Common myeloid progenitor, CD34-positive (primary cell): ENCODE results near the gene TRDMT1.

Source experiments
- CTCF ChIA-PET: fragments of 350-600 bp; sonication (Branson Sonifier 250); formaldehyde crosslinking; loops from one replicate; lab custom pipeline; 2021; ENCODE audit warnings: antibody characterized with exemption; lab: Charles Lee
- POLR2A ChIA-PET: fragments of 350-600 bp; sonication (Branson Sonifier 250); formaldehyde crosslinking; loops from one replicate; lab custom pipeline; 2021; ENCODE audit warnings: antibody characterized with exemption; lab: Charles Lee
- DNase-seq, 3 donors: peaks; one replicate each; pipeline versions ENCODE4 v3.0.0 to v3.0.0-alpha.2; 2013
- H3K27ac ChIP-seq, 2 experiments: 1 replicate in 1 of 2; 2 replicates in 1 of 2; pipeline ENCODE4 v1.7.0; 2013; ENCODE audit warnings: inconsistent platforms in 2 of 2, low read length in 2 of 2, mild to moderate bottlenecking in 2 of 2, low read depth in 1 of 2, moderate library complexity in 1 of 2; ENCODE audit not compliant: severe bottlenecking in 2 of 2, insufficient read depth in 1 of 2, poor library complexity in 1 of 2
- H3K27me3 ChIP-seq, 5 experiments: replicated peaks in 2 of 5; 1 replicate in 3 of 5; 2 replicates in 2 of 5; pipeline versions ENCODE4 v1.6.1 to v1.7.0; 2013; ENCODE audit warnings: low read length in 4 of 5, mild to moderate bottlenecking in 2 of 5, moderate library complexity in 2 of 5, inconsistent platforms in 1 of 5; ENCODE audit not compliant: insufficient read depth in 5 of 5, control insufficient read depth in 4 of 5
- H3K36me3 ChIP-seq, 4 experiments: 1 replicate in 2 of 4; 2 replicates in 2 of 4; pipeline versions ENCODE4 v1.6.1 to v1.7.0; 2013; ENCODE audit warnings: low read length in 3 of 4, control low read depth in 1 of 4, mild to moderate bottlenecking in 1 of 4; ENCODE audit not compliant: control insufficient read depth in 4 of 4, insufficient read depth in 4 of 4
- H3K4me1 ChIP-seq, 4 experiments: 1 replicate in 3 of 4; 2 replicates in 1 of 4; pipeline versions ENCODE4 v1.6.1 to v1.7.1; 2013; ENCODE audit warnings: low read length in 3 of 4, mild to moderate bottlenecking in 3 of 4, control low read depth in 1 of 4, inconsistent platforms in 1 of 4, moderate library complexity in 1 of 4; ENCODE audit not compliant: control insufficient read depth in 4 of 4, insufficient read depth in 4 of 4; ENCODE audit errors: control extremely low read depth in 1 of 4
- H3K4me3 ChIP-seq, 7 experiments: 1 replicate in 4 of 7; 2 replicates in 3 of 7; pipeline versions ENCODE4 v1.5.1 to v1.7.0; 2013; ENCODE audit warnings: mild to moderate bottlenecking in 7 of 7, low read length in 6 of 7, moderate library complexity in 6 of 7, inconsistent platforms in 2 of 7, low read depth in 2 of 7, control low read depth in 1 of 7; ENCODE audit not compliant: insufficient read depth in 4 of 7, control insufficient read depth in 1 of 7; ENCODE audit errors: extremely low read depth in 1 of 7
- H3K9me3 ChIP-seq, 5 experiments: 1 replicate in 4 of 5; 2 replicates in 1 of 5; pipeline versions ENCODE4 v1.6.1 to v1.7.1; 2013; ENCODE audit warnings: low read length in 4 of 5, mild to moderate bottlenecking in 2 of 5, inconsistent platforms in 1 of 5, low read depth in 1 of 5, moderate library complexity in 1 of 5; ENCODE audit not compliant: control insufficient read depth in 4 of 5, insufficient read depth in 2 of 5; ENCODE audit errors: control extremely low read depth in 1 of 5
- WGBS: methylation state at CpG from one replicate; pipeline ENCODE4 v1.1.5; 2013; ENCODE audit not compliant: insufficient coverage; 5-methylcytosine and 5-hydroxymethylcytosine counted together

The TRDMT1 gene

DNA sequence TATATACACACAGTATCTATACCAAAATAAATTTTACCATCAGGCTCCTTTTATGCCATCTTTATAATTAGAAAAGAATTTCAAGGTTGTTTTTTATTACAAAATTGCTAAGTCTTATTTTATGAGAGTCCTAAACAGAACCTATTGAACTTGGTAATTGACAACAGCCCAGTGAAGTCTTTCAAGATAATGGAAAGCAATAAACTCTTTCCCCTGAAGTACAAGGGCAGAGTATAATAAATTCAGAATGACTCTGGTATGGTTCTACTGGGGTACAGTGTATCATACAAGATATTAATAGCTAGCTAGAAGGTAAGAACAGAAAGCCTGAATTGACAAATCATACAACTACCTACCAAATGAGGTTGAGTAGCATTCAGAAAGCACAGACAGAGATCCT is 45.6 kb downstream of the TRDMT1 start:
- peaks cover 0 to 3% (median 1%) of the 10 kb centered on the region in 4 experiments for H3K4me1 ChIP-seq
- no peak overlapping the region for H3K4me3 ChIP-seq
- H3K27me3 ChIP-seq: no peaks in the 10 kb centered on the region
- no peak for DNase-seq
- H3K36me3 ChIP-seq: peaks cover 0 to 4% (median 2%) of the 10 kb centered on the region in 4 experiments
- ChIA-PET POLR2A (no interaction called here), CTCF (interaction anchor here (0.5 kb wide), 1 partner anchor 38 kb away, joined by 3 read pairs; no protein-coding TSS in a partner anchor)
- H3K27ac ChIP-seq: no peak overlapping the region
- H3K9me3 ChIP-seq: no peaks in the 10 kb centered on the region

- POLR2A ChIA-PET: no interaction called here
- CTCF ChIA-PET: no interaction called here
Observed at GRCh38 chr10:17154116-17154515, 47.4 kb downstream of the TRDMT1 start.

GRCh38 chr10:17153321-17153720 is 48.2 kb downstream of the TRDMT1 start:
- CTCF ChIA-PET: interaction anchor here (0.8 kb wide), 1 partner anchor 12 kb away, joined by 3 read pairs; no protein-coding TSS in a partner anchor
- Histone ChIP-seq H3K27ac (no peak overlapping the region), H3K27me3 (no peaks in the 10 kb centered on the region), H3K9me3 (no peaks in the 10 kb centered on the region), H3K4me1 (peaks cover 0 to 3% (median 1%) of the 10 kb centered on the region in 4 experiments), H3K36me3 (peaks cover 0 to 3% (median 1%) of the 10 kb centered on the region in 4 experiments), H3K4me3 (no peak overlapping the region)
- WGBS: 100% methylated on average over 2 of the region's 5 CpGs
- POLR2A ChIA-PET: no interaction called here
- DNase-seq: no peak

More at GRCh38 chr10:17154116-17154515, 47.4 kb downstream of the TRDMT1 start:
- Histone ChIP-seq H3K27ac (no peak overlapping the region), H3K27me3 (no peaks in the 10 kb centered on the region), H3K9me3 (no peaks in the 10 kb centered on the region), H3K4me3 (no peak overlapping the region), H3K36me3 (peaks cover 0 to 3% (median 1%) of the 10 kb centered on the region in 4 experiments), H3K4me1 (peaks cover 0 to 3% (median 1%) of the 10 kb centered on the region in 4 experiments)
- DNase-seq: no peak

- WGBS: 100% methylated on average over 1 of the region's 1 CpG
- no peak overlapping the region for H3K4me3 ChIP-seq
- H3K4me1 ChIP-seq: peaks cover 0 to 3% (median 1%) of the 10 kb centered on the region in 4 experiments
- no peak overlapping the region for H3K27ac ChIP-seq
- ChIA-PET POLR2A (no interaction called here), CTCF (interaction anchor here (1.0 to 1.3 kb wide), 3 partner anchors 8 to 33 kb away, joined by 3 read pairs; no protein-coding TSS in a partner anchor)
- H3K9me3 ChIP-seq: no peaks in the 10 kb centered on the region
- no peak for DNase-seq
- no peaks in the 10 kb centered on the region for H3K27me3 ChIP-seq
- H3K36me3 ChIP-seq: peaks cover 0 to 5% (median 2%) of the 10 kb centered on the region in 4 experiments
Observed at GRCh38 chr10:17151716-17152115, 49.8 kb downstream of the TRDMT1 start.

- POLR2A ChIA-PET: no interaction called here
- CTCF ChIA-PET: no interaction called here
- DNase-seq: no peak
- no CpG with 5 or more reads among the region's 5 CpGs for WGBS
- Histone ChIP-seq H3K4me3 (no peak overlapping the region), H3K27me3 (no peaks in the 10 kb centered on the region), H3K27ac (no peak overlapping the region), H3K36me3 (peaks cover 0 to 5% (median under 1%) of the 10 kb centered on the region in 4 experiments), H3K9me3 (no peaks in the 10 kb centered on the region), H3K4me1 (no peaks in the 10 kb centered on the region)
Observed at GRCh38 chr10:17147884-17148489, 53.5 kb downstream of the TRDMT1 start.

DNA sequence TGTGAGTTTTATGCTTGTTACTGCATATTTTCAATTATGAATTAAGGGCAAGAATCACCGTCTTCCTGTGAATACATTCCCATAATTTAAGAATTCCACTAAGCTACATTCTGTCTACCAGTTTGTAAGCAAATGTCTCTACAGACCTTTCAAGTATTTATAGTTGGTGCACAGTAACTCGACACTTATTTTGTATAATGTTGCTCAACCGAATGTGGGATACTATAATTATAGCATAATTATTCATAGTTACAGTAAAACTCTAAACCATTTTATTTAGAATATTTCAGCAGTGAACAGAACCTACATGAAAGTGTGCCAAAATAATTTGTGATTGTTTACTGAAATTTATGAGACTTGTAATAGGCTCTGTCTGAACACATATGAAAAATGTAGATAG is 54.6 kb downstream of the TRDMT1 start:
- no peaks in the 10 kb centered on the region for H3K4me1 ChIP-seq
- no CpG with 5 or more reads among the region's 3 CpGs for WGBS
- H3K4me3 ChIP-seq: no peak overlapping the region
- POLR2A ChIA-PET: no interaction called here
- no peaks in the 10 kb centered on the region for H3K9me3 ChIP-seq
- H3K27me3 ChIP-seq: no peaks in the 10 kb centered on the region
- DNase-seq: no peak
- CTCF ChIA-PET: no interaction called here
- peaks cover 0 to 3% (median 0%) of the 10 kb centered on the region in 4 experiments for H3K36me3 ChIP-seq
- H3K27ac ChIP-seq: no peak overlapping the region

- Histone ChIP-seq H3K4me3 (no peak overlapping the region), H3K9me3 (peaks cover 0 to 2% (median 0%) of the 10 kb centered on the region in 5 experiments), H3K27ac (no peak overlapping the region), H3K36me3 (peaks cover 0 to 3% (median 0%) of the 10 kb centered on the region in 4 experiments), H3K4me1 (no peaks in the 10 kb centered on the region), H3K27me3 (no peaks in the 10 kb centered on the region)
- ChIA-PET CTCF (no interaction called here), POLR2A (no interaction called here)
- DNase-seq: no peak
- no CpG with 5 or more reads among the region's 1 CpG for WGBS
Observed at GRCh38 chr10:17145239-17145638, 56.2 kb downstream of the TRDMT1 start.
